HCT116 (cell line): ENCODE measurements around the gene FILIP1. TPM values are rescaled to one million over a fixed set of nuclear protein-coding genes. Genes with fewer than 3 reads are reported as not detected.

Source experiments
- ATAC-seq: fragments of 200-7000 bp; cut with Tn5 transposase; 2 replicates; pipeline ENCODE4 v1.9.1; 2020; ENCODE audit warnings: mild to moderate bottlenecking, moderate library complexity
- BruUV-seq: library from RNA; stranded (reverse); fragments of 400-500 nt; replicated peaks from 2 replicates; lab custom pipeline; 2021; lab: Mats Ljungman, UMichigan
- CTCF ChIA-PET: fragments of 300-600 bp; sonication (Branson Sonifier 250); formaldehyde crosslinking; loops from one replicate; lab custom pipeline; 2021; ENCODE audit warnings: antibody characterized with exemption; lab: Charles Lee
- POLR2A ChIA-PET: fragments of 300-600, 350-600 bp; sonication (Branson Sonifier 250); formaldehyde crosslinking; loops from one replicate; lab custom pipeline; 2021; ENCODE audit warnings: antibody characterized with exemption; lab: Charles Lee
- RAD21 ChIA-PET, 2 experiments: fragments of 300-600 bp; sonication (Branson Sonifier 250); formaldehyde crosslinking; loops; one replicate each; lab custom pipeline; 2023; ENCODE audit warnings: low total read pairs in 2 of 2; ENCODE audit not compliant: uncharacterized antibody in 2 of 2, unreplicated experiment in 2 of 2, low non-redundant PET in 1 of 2; lab: Charles Lee
- DNase-seq: peaks from one replicate; pipeline ENCODE4 v3.0.0-alpha.2; 2010; ENCODE audit warnings: low read depth, low spot score
- H2AFZ ChIP-seq: fragments of 200-600 bp; shearing (Covaris generic), sonication (generic); 2 replicates; pipeline ENCODE4 v1.6.1; 2017; ENCODE audit warnings: low read depth, mixed run types, mixed read lengths, antibody characterized with exemption, low read length; ENCODE audit not compliant: poor library complexity, severe bottlenecking
- H3K27ac ChIP-seq: 2 replicates; pipeline ENCODE4 v1.5.1; 2012; ENCODE audit warnings: low read depth, low read length
- H3K27me3 ChIP-seq: fragments of 200-600 bp; sonication (generic); 2 replicates; pipeline ENCODE4 v1.6.1; 2016; ENCODE audit warnings: mixed run types, low read length, mixed read lengths; ENCODE audit not compliant: insufficient read depth
- H3K36me3 ChIP-seq, 2 experiments: fragments of 200-500 bp in 1 of 2; fragments of 200-600 bp in 1 of 2; sonication (Bioruptor generic) in 1 of 2; sonication (generic) in 1 of 2; 2 replicates each; pipeline versions ENCODE4 v1.5.1 to v1.6.1; 2014 to 2016; ENCODE audit warnings: low read length in 2 of 2, inconsistent platforms in 1 of 2, mixed read lengths in 1 of 2, mixed run types in 1 of 2; ENCODE audit not compliant: insufficient read depth in 2 of 2, control insufficient read depth in 1 of 2
- H3K4me1 ChIP-seq, 2 experiments: fragments of 200-600 bp in 1 of 2; sonication (generic) in 1 of 2; 2 replicates each; pipeline versions ENCODE4 v1.5.1 to v1.6.1; 2012 to 2017; ENCODE audit warnings: low read length in 2 of 2, inconsistent platforms in 1 of 2, mild to moderate bottlenecking in 1 of 2, mixed read lengths in 1 of 2, mixed run types in 1 of 2, moderate library complexity in 1 of 2; ENCODE audit not compliant: insufficient read depth in 2 of 2, control insufficient read depth in 1 of 2
- H3K4me2 ChIP-seq: fragments of 200-600 bp; sonication (generic); 2 replicates; pipeline ENCODE4 v1.6.1; 2017; ENCODE audit warnings: mixed run types, low read length, mixed read lengths
- H3K4me3 ChIP-seq, 2 experiments: fragments of 200-600 bp in 1 of 2; sonication (generic) in 1 of 2; replicated peaks in 1 of 2; 2 replicates each; pipeline ENCODE4 v1.5.1; 2011 to 2016; ENCODE audit warnings: low read length in 2 of 2, control low read depth in 1 of 2, low read depth in 1 of 2, mild to moderate bottlenecking in 1 of 2, mixed read lengths in 1 of 2, mixed run types in 1 of 2
- H3K79me2 ChIP-seq: fragments of 200-600 bp; sonication (generic); 2 replicates; pipeline ENCODE4 v1.6.1; 2017; ENCODE audit warnings: mild to moderate bottlenecking, mixed run types, low read length, moderate library complexity, mixed read lengths; ENCODE audit not compliant: insufficient read depth
- H3K9ac ChIP-seq: fragments of 200-600 bp; sonication (generic); 2 replicates; pipeline ENCODE4 v1.6.1; 2016; ENCODE audit warnings: low read length, mixed read lengths
- H3K9me2 ChIP-seq: fragments of 200-600 bp; sonication (generic), shearing (Covaris generic); 2 replicates; pipeline ENCODE4 v1.6.1; 2017; ENCODE audit warnings: mixed run types, mild to moderate bottlenecking, moderate library complexity; ENCODE audit not compliant: insufficient read depth
- H3K9me3 ChIP-seq, 2 experiments: fragments of 200-500 bp in 1 of 2; fragments of 200-600 bp in 1 of 2; sonication (Bioruptor generic) in 1 of 2; sonication (generic) in 1 of 2; 2 replicates each; pipeline ENCODE4 v1.6.1; 2014 to 2017; ENCODE audit warnings: low read length in 2 of 2, mixed read lengths in 2 of 2, inconsistent platforms in 1 of 2, low read depth in 1 of 2, mild to moderate bottlenecking in 1 of 2, mixed run types in 1 of 2, moderate library complexity in 1 of 2; ENCODE audit not compliant: control insufficient read depth in 1 of 2, insufficient read depth in 1 of 2
- H4K20me1 ChIP-seq: fragments of 200-600 bp; sonication (generic), shearing (Covaris generic); 2 replicates; pipeline ENCODE4 v1.6.1; 2017; ENCODE audit warnings: mixed run types, mild to moderate bottlenecking, moderate library complexity; ENCODE audit not compliant: insufficient read depth
- CEBPB ChIP-seq: IDR thresholded peaks from 2 replicates; pipeline ENCODE4 v1.6.1; 2012; ENCODE audit warnings: low read depth
- EZH2phosphoT487 ChIP-seq: fragments of 200-600 bp; IDR thresholded peaks from 2 replicates; pipeline ENCODE4 v1.6.1; 2018; ENCODE audit warnings: antibody characterized with exemption, borderline replicate concordance
- POLR2A ChIP-seq: IDR thresholded peaks from 2 replicates; pipeline ENCODE4 v1.7.0; 2011; ENCODE audit warnings: borderline replicate concordance; ENCODE audit not compliant: insufficient read depth, insufficient read length; ENCODE audit errors: extremely low read depth
- POLR2AphosphoS5 ChIP-seq: IDR thresholded peaks from 2 replicates; pipeline ENCODE4 v1.6.1; 2011; ENCODE audit warnings: mild to moderate bottlenecking, low read depth, low read length, moderate library complexity
- RAD21 ChIP-seq: IDR thresholded peaks from 2 replicates; pipeline ENCODE4 v1.6.1; 2012; ENCODE audit warnings: low read depth, mild to moderate bottlenecking
- REST ChIP-seq: IDR thresholded peaks from 2 replicates; pipeline ENCODE4 v1.6.1; 2012; ENCODE audit warnings: low read depth
- ZBTB33 ChIP-seq: IDR thresholded peaks from 2 replicates; pipeline ENCODE4 v1.6.1; 2011; ENCODE audit warnings: mild to moderate bottlenecking, low read length, moderate library complexity; ENCODE audit not compliant: insufficient replicate concordance; ENCODE audit errors: extremely low read depth
- intact Hi-C: fragments of 100-400 bp; cut with micrococcal nuclease; formaldehyde crosslinking; loops from 2 replicates; pipeline ENCODE4 v1.10.0; 2022
- total RNA-seq: library from RNA; stranded (reverse); gene quantifications from one replicate; pipeline ENCODE4 v1.2.1, GENCODE V29; 2021; ENCODE audit not compliant: unreplicated experiment

The FILIP1 gene
- total RNA-seq, 1 experiment from 2014 or later: 0.05 TPM

- intact Hi-C loops: no loop called here
- no peak overlapping the region for H3K27ac ChIP-seq
- ChIA-PET POLR2A (no interaction called here), CTCF (no interaction called here), RAD21 (no interaction called here)
- H2AFZ ChIP-seq: no peak overlapping the region
- H3K79me2 ChIP-seq: no peaks in the 10 kb centered on the region
- H3K9me3 ChIP-seq: no peaks in the 10 kb centered on the region
- H3K36me3 ChIP-seq: no peaks in the 10 kb centered on the region
- no peaks in the 10 kb centered on the region for H4K20me1 ChIP-seq
- ATAC-seq (no peak), DNase-seq (no peak)
- no peak overlapping the region for H3K9ac ChIP-seq
- H3K9me2 ChIP-seq: no peaks in the 10 kb centered on the region
- no peak overlapping the region for H3K4me3 ChIP-seq
- no peaks in the 10 kb centered on the region for H3K27me3 ChIP-seq
- no peak overlapping the region for H3K4me2 ChIP-seq
- no TSS peak for BruUV-seq
- TF ChIP-seq RAD21 (no peak), POLR2AphosphoS5 (no peak), ZBTB33 (no peak), CEBPB (no peak), REST (no peak), POLR2A (no peak), EZH2phosphoT487 (no peak)
- no peaks in the 10 kb centered on the region for H3K4me1 ChIP-seq
Observed at GRCh38 chr6:75372884-75373283, 120.7 kb downstream of the FILIP1 start.
